HG03025 (cell line): ENCODE measurements around the gene BTNL3.
"Not testable (repeated sequence)": the region's sequence is repeated elsewhere in the genome, so short reads cannot be mapped to it uniquely, and the experiment has no call there.

Experiments used
- ATAC-seq: cut with Tn5 transposase; IDR thresholded peaks from one replicate; pipeline ENCODE4 v1.9.1; 2021; ENCODE audit warnings: mild to moderate bottlenecking, moderate library complexity; ENCODE audit not compliant: unreplicated experiment, low FRiP score

BTNL3 gene

GRCh38 chr5:180988592-180988991, at the start of gene BTNL3:
TSS of gene BTNL3 (plus strand) at chr5:180988846. CDS start at chr5:180989029, 183 bp downstream.
- no peak for ATAC-seq

GRCh38 chr5:180950291-180950949, 38.2 kb upstream of the BTNL3 start:
- ATAC-seq, result no peak

GRCh38 chr5:180959661-180960060, 29.0 kb upstream of the BTNL3 start:
- ATAC-seq, result no peak

- ATAC-seq, result no peak
These were observed 28.4 kb upstream of the BTNL3 start for GRCh38 chr5:180960209-180960608.

- no peak for ATAC-seq
These were observed 19.2 kb upstream of the BTNL3 start for GRCh38 chr5:180969406-180969805.

- no peak for ATAC-seq
These were observed 18.3 kb upstream of the BTNL3 start for GRCh38 chr5:180970336-180970735.

- ATAC-seq, result no peak
These were observed 17.8 kb upstream of the BTNL3 start for GRCh38 chr5:180970875-180971274.

- ATAC-seq, result no peak
These were observed 13.9 kb upstream of the BTNL3 start for GRCh38 chr5:180974612-180975315.

- ATAC-seq, result peak; percentile 79
These were observed 13.3 kb upstream of the BTNL3 start for GRCh38 chr5:180975338-180975737.

GRCh38 chr5:180976518-180976917, 12.1 kb upstream of the BTNL3 start:
- ATAC-seq, result no peak

- no peak for ATAC-seq
These were observed 10.8 kb upstream of the BTNL3 start for GRCh38 chr5:180977852-180978251.

GRCh38 chr5:180982008-180982741, 6.5 kb upstream of the BTNL3 start:
- no peak for ATAC-seq

- no peak for ATAC-seq
These were observed 630 bp upstream of the BTNL3 start for GRCh38 chr5:180988016-180988415.

- ATAC-seq, result no peak
These were observed 1.6 kb downstream of the BTNL3 start for GRCh38 chr5:180990086-180990881.

- ATAC-seq, result no peak
These were observed 2.2 kb downstream of the BTNL3 start for GRCh38 chr5:180990882-180991242.

- ATAC-seq, result no peak
These were observed 13.3 kb downstream of the BTNL3 start for GRCh38 chr5:181001947-181002346.

GRCh38 chr5:181005791-181006190, 17.1 kb downstream of the BTNL3 start:
- ATAC-seq, result no peak

- no peak for ATAC-seq
These were observed 19.5 kb downstream of the BTNL3 start for GRCh38 chr5:181008136-181008535.

GRCh38 chr5:181010018-181010417, 21.4 kb downstream of the BTNL3 start:
- ATAC-seq, result not testable (repeated sequence)

- ATAC-seq, result not testable (repeated sequence)
These were observed 26.0 kb downstream of the BTNL3 start for GRCh38 chr5:181014654-181015053.

GRCh38 chr5:181017448-181017847, 28.8 kb downstream of the BTNL3 start:
- not testable (repeated sequence) for ATAC-seq
